ENCODE results near the gene TSC22D2.

GRCh38 chr3:150372320-150372719, 35.8 kb upstream of the TSC22D2 start:
- TF ChIP-seq ZFX (IDR thresholded peaks at IDR 0.05) = no peak
- TF ChIP-seq CTCF (conservative IDR thresholded peaks at IDR 0.05) = no peak
